Ramos (cell line): ENCODE results near the gene A2M.

Source experiments
- in situ Hi-C: fragments of 300-500 bp; cut with MboI; formaldehyde crosslinking; loops from one replicate; pipeline ENCODE4 v1.14.3; 2022; ENCODE audit warnings: low sequenced_read_pairs; ENCODE audit not compliant: unreplicated experiment

The A2M gene

DNA sequence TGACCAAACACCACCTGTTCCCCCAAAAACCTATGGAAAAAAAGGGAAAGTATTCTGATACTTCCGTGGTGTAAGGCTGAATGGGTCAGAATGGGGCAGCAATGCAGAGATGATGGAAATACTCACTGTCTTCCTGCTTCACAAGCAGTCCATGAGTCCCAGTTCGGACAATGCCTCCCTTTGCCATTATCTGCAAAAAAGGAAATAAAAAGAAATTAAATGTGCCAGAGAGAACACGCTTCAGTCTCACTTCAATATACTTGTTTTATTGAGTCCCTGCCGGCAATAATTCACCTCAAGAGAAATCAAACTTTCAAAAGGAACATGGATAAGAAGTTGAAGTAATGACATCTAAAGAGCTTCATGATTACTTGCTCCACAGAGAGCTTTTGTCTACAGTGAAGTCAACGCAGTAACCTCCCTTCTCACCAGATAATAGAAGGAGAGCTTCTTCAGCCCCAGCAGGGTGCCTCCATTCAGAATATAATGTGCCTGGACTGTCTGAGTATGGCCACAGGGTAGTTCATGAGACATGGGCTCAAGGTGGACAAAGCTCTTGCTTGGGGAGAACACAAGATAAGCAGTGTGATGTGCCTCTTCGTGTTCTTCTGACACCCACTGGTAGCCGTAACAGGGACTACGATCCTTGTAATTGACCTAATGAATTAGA is 14.6 kb downstream of the A2M start:
- in situ Hi-C loops, result no loop called here

DNA sequence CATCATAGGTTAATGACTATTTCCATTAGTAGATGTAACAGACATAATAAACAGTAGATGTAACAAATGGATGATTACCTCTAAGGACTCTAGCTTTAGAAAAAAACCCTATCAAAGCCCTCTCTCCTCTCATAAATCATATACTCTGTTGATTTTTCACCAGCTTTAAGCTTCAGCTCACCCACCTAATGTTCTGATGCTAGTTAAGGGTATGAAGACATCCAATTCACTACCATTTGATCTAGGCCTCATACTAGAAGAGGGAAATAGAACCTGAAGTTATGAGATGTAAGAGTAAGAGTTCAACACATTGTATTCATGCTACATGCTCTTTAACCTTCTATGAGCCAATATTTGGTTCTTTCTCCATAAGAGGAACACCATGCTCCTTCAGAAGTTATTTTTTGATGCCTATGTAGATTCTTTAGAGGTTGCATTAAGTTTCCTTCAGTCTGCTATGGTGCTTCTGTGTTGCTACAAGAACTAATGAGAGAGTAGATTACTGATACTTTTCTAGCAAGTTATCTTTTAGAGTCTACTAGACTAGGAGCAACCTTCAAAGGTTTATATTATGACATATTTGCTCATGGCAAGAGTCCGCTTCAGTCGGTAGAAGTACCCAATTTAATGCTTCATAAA is 16.0 kb downstream of the A2M start:
- in situ Hi-C loops, result no loop called here

DNA sequence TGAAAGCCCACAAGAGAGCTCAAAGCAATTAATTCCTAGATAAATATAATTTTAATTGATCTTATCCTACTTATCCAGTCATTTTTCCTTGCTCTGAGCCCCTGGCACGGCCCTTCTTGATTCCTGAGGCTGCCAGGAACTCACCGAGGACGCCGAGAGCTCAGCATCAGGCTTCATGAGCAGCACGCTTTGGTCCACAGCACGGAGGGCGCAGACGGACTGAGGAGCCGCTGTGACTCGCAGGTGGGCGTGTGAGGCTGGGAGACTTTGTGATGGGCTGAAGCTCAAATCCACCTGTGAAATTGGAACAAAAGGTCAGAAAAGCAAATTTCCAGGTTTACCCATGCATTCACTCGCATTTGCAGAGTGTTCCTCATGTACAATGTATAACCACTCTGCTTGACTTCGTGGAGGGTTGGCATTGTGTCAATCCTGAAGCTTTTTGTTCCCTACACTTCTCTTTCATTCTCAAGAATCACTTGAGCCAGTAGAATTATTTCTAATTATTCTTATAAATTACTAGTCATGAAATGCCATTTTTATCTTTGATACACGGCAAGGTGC is 17.2 kb downstream of the A2M start:
- in situ Hi-C loops, result no loop called here

DNA sequence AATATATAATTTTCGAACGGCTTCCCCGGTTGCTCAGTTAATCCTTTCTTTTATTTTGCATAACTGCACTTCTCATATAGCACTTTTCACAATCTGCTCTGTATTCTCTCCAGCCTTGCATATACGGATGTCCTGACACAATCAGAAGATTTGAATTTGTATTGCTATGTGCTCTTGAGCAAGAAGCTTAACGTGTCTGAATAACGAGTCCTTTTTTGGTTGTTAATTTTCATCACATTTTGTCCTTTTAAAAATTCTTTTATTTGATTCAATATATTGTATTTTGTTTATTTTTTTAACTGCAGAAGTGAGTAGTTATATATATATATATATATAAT is 17.6 kb downstream of the A2M start:
- in situ Hi-C loops, result no loop called here

DNA sequence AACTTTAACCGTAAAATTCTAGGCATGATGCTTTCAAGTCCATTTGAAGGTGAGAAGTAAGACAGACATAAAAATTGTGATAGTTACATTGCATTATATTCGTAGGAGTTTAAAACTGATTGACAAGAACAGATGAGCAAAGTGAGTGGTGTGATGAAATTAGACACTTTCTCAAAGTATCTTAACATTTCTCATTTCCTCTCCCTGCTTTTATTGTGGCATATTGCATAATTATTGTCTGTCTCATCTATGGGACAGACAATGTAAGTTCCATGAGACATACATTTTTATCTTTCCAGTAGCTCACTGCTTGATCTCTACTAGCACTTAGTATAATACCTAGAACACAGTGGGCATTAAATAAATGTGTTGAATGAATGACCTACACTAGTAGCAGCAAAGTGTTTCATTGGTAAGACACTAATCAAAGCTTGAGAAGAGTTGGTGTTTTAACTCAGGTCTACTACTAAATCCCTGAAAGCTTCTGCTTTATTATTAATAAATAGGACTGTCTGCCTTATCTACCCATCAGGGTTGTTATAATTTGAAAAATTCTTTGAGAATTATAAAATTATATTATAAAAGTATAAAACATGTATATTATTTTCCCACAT is 19.0 kb downstream of the A2M start:
- in situ Hi-C loops, result no loop called here

DNA sequence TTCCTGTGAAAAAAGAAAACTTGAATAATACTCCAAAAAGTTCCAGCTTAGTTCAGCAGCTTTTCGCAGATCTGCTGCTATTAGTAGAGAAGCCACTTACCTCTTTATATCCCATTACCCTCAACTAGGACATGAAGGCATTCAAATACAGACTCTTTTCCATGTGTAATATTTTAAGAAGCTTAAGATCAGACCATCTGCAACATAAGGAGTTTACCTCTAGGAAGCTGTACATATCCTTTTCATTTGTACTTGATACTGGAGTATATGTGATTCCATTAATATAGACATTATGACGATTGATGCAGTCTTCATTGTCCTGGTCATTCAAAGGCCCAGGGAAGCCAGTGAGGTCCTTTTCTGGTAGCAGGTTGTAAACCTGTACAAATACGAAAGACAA is 20.4 kb downstream of the A2M start:
- in situ Hi-C loops, result no loop called here

DNA sequence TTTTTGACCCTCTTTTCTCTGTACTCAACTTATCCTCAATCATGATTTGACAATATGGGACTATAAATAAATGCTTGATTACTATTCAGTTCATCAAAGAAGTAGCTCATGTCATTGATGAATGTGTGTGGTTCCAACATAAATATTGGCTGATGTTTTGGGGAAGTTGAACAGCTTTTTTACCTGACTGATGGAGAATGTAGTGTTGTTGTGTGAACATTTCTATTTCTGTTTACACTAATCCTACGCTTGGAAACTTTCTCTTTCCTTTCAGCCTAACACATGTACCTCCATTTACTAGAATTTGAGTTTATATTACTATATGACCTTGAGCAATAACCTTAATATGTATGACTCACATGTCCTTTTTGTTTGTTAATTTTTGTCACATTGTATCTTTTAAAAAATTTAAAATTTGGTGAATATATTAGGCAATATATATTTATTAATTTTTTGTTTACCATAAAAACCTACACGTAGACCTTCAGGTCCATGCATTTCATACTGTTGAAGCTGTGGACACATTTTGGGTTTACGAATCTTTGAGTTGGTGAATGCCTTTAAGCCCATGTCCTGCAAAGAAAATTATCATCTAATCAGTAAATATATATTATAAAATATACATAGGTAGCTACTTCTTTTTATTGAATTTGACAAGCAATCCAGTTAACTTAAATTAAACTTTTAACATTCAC is 21.1 kb downstream of the A2M start:
- in situ Hi-C loops, result no loop called here

DNA sequence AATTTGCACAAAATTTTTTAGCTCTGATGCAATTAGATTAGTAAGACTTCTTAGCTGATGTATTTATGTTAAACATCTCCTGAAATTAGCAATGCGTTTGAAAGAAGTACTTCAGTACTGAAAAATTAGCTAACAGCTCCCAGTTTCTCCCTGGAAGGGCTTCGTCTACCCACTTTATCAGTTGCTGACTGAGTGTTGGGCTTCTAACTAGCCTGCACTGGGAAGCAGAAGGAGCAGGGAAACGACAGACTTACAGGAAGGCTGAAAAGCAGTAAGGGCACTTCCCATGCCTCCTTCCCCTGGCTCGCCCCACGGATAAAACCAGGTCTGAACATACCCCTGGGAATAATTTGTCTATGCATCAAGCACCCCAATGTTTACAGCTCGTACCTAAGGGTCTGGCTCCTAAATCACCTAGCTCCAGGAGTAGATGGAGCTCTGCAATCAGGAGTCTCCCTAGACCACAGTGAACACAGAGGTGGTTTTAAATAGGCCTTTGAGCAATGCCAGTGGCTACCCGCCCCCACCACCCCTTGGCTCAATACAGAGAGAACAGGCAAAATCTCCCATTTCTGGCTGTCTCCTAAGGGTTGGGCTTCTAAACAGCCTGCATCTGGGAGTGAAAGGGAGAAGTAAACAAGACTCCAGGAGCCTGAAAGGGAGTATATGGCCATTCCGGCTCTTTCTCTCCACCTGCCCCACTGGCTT is 23.7 kb downstream of the A2M start:
- in situ Hi-C loops, result no loop called here

DNA sequence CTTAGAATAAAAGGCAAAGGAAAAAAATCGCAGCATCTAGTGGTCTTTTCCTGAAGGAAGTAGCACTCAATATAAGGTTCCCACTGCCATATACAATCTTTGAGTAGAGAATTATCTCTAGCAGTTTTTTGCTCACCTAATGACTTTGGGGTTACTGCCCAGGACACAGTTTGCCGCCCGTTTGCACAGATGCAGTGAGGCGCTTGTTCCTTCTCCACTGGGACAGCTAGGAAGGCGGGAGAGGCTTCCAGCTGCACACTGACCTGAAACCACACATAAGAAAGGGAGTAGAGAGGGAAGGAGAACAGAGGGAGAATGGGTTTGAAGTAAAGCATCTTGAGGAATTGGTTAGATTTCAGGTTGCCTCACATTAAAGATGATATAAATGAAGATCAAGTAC is 25.5 kb downstream of the A2M start:
- in situ Hi-C loops, result no loop called here

DNA sequence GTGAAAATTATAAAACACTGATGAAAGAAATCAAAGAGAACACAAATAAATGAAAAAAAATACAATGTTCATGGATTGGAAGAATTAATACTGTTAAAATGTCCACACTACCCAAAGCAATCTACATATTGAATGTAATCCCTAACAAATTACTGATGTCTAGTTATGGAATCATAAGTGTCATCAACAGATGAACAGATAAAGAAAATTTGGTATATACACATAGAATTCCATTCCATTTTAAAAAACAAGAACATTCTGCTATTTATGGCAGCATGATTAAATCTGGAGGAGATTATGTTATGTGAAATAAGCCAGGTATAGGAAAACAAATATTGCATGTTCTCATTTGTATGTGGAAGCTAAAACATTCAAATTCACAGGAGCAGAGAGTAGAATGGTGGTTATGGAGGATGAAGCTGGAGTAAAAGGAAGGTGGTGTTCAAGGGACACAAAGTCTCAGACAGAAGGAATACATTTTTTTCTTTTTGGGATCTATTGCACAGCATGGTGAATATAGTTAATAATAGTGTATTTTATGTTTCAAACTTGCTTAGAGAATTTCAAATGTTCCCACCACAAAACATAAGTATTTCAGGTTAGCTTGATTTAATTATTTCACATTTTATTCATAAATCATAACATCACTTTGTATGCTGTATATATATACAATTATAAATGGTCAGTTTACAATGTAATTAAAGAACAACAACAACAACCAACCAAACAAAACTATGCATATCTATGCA is 28.5 kb downstream of the A2M start:
- in situ Hi-C loops, result no loop called here

DNA sequence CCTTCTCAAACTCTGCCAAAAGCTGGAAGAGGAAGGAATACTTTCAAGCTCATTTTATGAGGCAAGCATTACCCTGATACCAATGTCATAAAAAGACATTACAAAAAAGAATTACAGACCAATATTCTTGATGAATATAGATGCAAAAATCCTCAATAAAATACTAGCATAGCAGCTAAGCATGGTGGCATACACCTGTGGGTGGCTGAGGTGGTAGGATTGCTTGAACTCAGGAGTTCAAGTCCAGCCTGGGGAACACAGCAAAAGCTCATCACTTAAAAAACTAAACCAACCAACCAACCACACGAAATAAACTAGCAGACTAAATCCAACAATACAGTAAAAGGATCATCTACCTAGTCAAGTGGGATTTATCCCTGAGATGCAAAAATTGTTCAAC is 29.6 kb downstream of the A2M start:
- in situ Hi-C loops, result no loop called here

DNA sequence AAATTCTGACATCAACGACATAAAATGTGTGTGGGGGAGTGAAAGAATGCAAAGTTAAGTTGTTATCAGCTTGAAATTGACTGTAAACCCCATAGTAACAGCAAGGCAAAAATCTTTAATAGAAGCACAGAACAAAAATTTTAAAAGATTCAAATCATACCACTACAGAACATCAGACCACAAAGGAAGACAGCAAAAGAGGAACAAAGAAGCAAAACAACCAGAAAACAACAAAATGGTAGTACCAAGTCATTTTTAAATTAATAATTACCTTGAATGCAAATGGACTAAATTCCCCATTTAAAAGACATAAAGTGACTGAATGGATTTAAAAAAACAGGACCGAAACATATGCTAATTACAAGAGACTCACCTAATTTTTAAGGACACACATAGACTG is 31.3 kb downstream of the A2M start:
- in situ Hi-C loops, result no loop called here

DNA sequence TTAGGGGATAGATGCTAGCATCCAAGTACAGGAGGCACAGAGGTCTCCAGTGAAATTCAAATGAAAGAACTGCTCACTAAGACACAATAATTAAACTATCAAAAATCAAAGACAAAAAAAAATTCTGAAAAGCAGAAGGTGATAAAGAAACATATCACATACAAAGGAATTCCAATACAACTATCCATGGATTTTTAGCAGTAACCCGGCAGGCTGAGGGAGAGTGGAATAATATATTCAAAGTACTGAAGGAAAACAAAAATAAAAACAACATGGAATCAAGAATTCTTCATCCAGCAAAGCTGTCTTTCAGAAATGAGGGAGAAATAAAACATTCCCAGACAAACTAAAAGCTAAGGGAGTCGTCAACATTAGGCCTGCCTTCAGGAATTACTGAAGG is 31.9 kb downstream of the A2M start:
- in situ Hi-C loops, result no loop called here

DNA sequence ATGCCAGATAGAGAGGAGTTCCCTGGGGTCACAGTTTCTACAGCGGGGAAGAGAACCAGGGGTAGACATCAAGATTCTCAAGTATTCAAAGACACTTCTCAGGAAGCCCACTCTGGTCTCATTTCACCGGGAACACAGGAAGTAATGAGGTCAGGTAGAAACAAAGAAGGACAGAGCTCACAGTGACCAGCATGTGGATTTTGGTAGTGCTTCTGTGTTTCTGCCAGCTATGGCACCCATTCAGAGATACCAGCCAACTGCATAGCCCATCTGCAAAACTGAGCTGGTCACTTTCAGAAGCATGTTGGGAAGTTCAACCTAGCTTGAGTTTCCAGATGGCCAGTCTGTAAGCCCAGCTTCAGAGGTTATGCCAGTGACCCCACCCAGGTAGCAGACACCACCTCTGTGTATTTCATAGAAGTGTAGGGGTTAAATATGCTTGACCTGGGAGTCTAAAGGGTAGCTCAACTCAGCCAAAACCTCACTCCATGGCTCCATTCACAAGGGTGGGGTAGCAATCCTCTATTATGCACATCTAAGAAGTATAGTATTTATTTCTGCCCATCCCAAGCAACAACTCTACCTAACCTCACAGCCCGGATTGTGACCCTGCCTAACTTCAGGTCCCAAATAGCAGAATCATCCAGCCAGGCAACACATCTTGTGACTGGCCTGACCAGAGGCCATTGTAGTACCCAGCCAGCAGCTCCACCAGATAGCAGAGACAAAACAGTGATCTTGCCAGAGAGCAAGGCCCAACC is 33.9 kb downstream of the A2M start:
- in situ Hi-C loops, result no loop called here

DNA sequence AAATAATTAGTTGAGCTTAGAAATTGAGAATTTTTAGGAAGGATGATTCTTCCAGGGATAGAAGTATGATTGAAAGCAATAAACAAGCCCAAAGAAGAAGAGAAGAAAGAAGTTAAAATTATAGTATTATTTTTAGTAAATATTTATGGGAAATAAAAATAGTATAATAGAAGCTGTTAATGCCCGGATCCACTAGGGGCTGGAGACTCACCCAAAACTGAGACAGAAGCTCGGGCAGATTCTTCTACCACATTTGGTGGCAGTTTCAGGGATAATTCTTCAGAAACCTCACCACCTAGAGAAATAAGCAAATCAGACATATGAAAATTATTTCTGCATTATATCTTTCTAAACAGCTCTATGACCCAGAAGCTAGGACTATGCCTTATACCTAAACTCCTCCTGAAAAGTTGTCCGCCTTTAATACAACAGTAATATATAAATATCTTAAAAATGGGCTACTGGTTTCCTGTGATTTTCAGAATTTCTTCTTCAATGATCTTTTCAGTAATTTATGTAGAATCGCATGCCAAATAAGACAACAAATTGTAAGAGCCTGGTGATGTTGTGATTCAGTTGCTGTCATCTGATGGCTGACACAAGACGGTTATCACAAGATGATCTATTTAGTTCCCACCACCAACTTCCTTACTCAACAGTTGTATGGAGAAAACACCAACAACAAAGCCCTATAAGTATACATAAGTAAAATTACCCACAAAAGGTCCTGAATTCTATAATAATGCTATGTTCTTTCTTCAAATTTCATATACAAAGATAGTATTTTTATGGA is 35.6 kb downstream of the A2M start:
- in situ Hi-C loops, result no loop called here

DNA sequence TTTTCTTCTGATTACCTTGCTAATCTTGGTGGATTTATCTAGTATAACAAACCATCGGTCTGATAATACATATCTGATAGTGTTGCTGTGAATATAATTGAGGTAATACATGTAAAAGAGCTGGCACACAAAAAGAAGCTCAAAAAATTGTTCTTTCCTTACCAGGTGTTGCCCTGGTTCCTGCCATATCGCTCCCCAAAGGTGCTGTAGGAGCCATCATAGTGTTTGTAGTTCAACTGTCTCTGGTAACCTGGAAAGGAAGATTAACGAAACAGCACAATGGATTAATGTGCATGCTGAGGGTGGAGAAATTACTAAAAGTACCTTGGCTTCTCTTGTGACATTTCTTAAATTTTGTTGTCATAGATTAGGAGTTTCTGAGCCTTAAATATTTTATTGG is 36.6 kb downstream of the A2M start:
- in situ Hi-C loops, result no loop called here

DNA sequence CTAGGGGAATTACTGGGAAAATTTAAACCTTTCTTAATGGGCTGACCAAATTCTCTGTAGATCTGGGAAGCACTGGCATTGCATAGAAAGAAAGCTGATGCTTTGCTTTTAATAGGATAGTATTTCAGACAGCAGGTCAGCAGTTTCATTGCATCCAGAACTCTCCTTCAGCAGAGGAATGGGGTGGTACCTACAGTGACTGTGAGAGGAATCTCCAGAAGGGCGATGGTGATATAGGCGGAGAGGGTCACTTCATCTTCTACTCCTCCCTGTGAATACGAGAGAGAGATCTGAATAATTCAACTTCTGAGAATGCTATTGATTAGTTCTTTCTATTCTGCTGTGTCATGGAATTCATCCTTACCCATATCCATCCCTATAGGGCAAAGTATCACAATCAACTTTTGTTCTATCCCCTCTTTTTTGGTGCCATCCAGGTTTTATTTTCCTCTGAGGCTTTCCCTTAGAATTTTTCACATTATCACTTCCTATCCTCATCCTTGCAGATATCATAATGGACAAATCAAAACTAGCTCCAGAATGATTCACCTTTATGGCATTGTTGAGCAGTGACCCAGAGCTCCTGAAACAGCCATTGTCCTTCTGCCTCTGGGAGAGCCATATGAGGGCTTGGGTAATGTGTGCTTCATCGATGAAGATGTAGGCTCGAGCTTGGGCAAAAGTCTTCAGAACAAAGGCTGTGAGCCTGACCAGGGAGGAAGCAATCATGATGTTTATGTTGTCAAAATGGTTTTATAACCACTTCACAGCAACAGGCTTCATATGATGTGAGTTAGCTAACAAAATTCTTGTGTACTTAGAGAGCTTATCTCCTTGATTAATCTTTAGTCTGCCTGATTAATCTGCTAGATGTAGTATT is 38.3 kb downstream of the A2M start:
- in situ Hi-C loops, result no loop called here
